Fibroblast of skin of right biceps (primary cell): ENCODE data around the gene NSUN7.

Source experiments
- DNase-seq: peaks from one replicate; pipeline ENCODE4 v3.0.0-alpha.2; 2013

NSUN7 gene

DNA sequence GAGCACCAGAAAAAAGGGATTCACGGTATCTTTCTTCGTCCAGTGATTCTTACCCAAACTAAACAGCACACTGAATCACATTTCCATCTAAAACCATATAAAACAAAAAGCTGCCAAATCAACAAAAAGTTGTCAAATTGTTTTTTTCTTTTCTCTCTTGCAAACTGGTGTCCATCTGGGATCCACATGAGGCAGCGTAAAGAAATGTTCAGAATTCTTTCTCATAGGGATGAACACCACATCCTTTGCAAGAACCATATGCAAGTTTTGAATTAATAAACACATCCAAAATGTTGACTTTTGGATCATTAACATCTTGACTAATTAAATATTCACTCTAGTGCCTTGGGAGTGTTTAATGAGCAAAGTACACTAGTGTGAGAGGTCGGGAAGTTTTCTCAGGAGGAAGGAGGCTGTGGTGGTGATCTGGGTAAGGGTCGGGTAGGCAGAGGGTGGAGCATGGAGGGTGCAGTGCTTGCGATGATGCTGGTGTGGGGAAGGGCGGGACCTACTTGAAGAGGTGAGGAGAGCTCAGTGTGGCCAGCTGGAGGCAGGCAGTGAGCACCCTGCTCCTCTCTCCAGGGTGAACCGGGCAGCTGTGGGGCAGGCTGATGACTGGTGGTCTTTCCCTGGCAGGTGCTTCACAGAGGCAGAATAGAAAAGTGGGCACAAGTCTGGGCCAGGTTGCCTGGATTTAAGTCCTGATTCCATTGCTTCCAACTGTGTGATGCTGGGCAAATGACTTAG, 72.8 kb downstream of the NSUN7 start:
- DNase-seq, result no peak

DNA sequence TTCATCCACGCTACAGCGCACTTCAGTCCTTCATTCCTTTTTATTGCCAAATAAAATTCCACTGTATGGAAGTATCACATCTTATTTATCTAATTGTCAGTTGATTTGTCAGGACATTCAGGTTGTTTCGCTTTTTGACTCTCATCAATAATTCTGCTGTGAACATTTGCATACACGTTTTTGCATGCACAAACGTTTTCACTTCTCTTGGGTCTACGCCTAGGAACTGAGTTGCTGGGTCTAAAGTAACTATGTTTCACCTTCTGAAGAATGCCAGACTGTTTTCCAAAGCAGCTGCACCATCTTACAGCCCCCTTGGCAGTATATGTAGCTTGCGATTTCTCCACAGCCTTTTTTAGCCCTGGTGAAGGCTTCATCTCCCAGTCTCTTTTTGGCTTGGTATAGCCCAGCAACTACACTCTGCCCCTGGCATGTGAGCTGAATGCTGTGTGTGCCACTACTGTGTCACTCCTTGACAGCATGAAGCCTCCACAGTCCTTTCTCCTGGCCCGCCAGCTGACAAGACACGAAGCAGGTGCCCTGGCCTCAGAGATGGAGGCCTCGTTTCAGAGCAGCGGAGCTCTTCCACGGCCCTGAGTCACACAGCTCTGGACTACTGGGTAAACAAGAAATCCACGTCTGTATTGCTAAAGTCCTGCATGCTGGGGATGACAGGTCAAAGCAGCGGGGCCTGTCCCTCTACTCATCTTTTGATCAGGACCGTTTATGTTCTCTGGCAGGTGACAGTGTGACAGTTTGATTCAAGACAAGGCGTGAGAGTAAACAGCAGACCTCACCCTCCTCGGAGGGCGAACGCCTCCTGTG, 75.5 kb downstream of the NSUN7 start:
- DNase-seq, result no peak

DNA sequence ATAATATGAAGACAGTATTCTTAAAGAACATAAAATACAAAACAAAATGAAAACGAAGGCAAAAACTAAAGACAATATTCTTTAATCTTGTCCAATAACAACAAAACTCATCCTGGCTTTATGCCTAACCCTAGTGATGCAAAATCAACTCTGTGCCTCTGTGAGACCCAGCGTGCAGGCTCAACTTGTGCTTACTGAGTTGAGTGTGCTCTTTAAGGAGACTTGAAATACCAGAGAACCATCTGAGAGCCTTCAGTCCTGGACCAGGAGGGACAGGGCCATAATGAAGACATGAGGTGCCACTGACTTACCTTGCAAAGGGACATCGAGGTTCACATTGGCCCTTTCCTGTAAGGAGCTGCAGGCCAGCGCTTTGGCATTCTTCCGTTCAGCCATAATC, 77.1 kb downstream of the NSUN7 start:
- DNase-seq, result no peak

GRCh38 chr4:40827758-40828157, 78.0 kb downstream of the NSUN7 start:
- peak; percentile 8 for DNase-seq

DNA sequence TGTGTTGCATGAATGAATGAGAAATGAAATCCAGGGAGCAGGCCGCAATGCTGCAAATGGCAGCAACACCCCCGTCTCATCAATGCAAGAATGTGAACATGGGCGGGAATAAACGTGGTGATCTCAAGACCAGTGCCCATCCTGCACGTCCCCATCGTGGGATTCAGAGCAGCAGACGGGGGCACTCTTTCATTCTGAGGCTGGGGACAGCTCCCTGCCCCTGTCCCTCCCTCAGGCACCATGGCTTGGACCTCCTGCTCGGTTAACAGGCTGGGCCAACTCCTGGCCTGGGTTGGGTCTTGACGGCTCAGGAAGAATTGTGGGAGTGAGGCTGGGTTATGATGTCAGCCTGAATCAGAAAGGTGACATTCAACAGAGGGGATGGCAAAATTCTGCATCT, 78.9 kb downstream of the NSUN7 start:
- DNase-seq, result no peak

DNA sequence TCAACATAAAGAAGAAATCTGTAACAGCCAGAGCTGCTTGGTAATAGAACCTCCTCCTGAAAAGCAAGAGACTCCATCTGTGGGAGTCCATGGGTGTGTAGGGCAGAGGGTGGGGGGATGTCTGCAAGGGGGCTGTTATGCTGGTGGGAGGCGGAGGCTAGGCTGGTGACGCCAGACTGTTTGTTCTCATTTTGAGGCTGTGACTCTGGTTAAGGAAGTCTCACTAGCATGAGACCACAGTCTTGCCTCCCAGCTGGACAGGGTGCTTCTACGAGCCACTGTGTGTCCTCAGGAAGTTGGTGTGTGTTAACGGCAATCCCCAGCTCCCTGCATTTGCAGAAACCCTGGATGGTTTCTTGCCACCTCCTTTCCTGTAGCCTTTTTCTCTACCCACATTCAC, 79.8 kb downstream of the NSUN7 start:
- DNase-seq, result no peak

DNA sequence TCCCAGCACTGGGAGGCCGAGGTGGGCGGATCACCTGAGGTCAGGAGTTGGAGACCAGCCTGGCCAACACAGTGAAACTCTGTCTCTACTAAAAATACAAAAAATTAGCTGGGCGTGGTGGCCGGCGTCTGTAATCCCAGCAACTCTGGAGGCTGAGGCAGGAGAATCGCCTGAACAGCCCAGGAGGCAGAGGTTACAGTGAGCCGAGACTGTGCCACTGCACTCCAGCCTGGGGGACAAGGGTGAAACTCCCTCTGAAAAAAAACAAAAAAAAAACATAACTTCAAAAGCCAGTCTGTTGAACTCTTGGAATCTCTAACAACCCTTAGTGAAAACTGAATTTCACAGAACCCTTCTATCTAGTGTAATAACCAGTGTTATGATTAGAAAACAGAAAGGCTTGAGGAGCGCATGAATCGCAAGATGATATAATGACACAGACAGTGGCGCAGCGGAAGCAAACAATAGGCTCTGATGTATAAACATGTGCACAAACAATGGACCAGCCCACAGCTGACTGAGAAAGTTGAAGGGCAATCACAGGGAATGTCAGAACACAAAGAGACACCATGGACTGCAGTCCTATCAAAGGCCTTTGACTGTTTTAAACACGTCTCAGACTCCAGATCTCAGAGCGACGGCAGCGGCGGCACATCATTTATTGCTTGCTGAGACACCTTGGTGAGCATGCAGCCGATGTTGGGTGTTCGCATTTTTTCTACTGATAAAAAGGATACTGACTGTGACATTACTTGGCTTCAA, 81.6 kb downstream of the NSUN7 start:
- DNase-seq, result no peak

- no peak for DNase-seq
Measured at GRCh38 chr4:40832175-40832574, 82.4 kb downstream of the NSUN7 start.

- no peak for DNase-seq
Measured at GRCh38 chr4:40833212-40833611, 83.5 kb downstream of the NSUN7 start.

- no peak for DNase-seq
Measured at GRCh38 chr4:40837094-40837870, 87.5 kb downstream of the NSUN7 start.

DNA sequence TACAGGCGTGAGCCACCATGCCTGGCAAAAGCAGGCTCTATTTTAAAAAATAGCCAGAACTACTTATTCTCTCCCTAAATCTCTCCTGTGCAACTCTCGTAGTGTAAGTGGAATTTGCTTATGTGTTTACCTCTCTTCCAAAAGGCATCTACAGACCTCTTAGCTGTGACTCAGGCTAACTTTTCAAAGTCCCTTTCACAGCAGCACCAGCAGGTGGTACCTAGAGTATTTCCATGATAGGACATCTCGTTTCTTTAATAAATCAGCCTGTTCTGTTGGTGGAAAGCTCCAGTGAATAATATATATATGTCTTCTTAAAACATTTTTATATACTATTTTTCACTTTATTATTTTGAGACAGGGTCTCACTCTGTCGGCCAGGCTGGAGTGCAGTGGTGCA, 89.0 kb downstream of the NSUN7 start:
- no peak for DNase-seq

DNA sequence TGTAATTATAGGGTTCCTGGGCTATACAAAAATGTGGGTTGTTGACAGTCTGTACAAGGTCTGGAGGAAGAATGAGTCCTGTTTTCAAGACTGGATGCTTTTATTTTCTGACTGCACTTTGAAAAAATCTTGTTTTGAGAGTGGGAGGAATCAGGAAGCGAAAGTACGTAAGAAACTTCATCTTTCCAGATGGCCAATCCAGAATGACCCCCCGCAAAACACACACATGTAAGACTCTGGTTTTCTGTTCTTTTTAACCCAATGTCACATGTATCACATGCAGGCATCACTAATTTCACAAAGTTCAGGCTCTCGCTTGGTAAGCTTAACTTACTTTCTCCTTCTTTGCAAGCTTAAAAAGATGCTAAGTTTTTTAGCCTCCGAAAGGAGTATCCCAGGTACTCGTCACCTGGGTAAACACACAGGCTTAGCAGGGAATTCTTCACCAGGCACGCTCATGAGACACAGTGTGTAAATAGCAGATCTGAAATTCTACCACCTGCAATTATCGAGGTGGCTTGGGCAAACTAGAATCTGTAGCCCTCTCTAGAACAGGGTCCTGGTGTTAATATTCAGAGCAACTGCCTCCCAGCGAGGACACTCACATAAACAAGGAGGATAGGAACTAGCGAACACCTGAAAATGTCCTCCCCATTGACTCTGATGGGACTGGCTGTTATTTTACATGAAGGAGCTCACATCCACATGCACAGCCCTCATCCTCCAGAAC, 90.7 kb downstream of the NSUN7 start:
- no peak for DNase-seq

DNA sequence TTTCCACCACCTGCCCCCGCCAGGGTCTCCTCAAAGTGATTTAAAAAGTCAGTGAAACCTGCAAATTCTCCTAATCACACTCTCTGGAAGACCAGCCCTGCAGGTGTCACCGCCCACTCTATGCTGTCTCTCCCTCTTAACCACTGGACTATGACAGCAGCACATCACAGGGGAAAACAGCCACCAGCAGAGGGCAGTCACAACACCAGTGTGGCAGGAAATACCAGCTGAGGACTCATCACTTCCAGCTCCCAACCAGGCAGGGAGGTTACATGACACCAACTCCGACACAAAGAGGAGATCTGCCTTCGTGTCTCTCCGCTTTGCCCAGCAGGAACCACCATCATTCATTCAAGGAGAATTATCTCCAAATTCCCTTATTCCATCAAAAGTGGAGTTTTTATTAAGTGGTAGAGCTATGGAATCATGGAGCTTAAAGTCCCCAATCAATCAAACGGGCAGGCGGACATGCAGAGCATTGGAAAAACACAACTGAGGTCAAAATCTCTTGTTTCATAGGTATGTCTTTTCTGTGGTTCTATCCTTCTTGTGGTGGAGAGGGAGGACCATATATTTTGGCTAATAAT, 91.3 kb downstream of the NSUN7 start:
- DNase-seq, result peak; percentile 89

GRCh38 chr4:40842318-40842717, 92.6 kb downstream of the NSUN7 start:
- DNase-seq, result no peak

DNA sequence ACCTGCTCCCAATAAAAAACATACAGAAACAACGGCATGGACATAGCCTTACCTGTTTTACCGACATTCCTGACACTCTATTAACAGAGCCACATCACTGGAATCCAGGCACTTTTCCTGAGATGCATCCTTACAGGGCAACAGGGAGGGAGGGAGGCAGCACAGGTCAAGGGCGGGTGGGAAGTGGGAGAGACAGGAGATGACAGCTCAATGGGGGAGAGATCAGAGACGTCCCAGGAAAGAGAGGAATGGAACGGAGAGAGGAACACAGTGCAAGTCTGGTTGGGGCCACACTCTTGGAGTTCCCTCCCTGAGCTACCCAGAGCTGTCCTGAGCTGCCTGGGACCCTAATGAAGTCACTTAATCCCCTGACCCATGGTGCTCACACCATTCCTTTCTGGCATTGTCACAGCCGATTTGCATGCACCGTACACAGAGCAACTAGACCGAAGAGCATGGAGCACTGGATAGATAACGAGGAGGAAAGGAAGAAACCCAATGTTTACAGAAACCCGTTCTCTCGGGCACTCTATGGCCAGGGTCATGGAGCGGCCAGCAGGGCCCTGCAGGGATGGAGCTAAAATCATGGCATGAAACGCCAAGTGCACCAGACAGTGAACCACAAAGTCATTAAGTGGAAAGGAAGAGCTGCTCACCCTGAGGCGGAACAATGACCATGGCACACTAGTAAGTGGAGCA, 93.1 kb downstream of the NSUN7 start:
- no peak for DNase-seq

- no peak for DNase-seq
Measured at GRCh38 chr4:40843696-40844095, 93.9 kb downstream of the NSUN7 start.

DNA sequence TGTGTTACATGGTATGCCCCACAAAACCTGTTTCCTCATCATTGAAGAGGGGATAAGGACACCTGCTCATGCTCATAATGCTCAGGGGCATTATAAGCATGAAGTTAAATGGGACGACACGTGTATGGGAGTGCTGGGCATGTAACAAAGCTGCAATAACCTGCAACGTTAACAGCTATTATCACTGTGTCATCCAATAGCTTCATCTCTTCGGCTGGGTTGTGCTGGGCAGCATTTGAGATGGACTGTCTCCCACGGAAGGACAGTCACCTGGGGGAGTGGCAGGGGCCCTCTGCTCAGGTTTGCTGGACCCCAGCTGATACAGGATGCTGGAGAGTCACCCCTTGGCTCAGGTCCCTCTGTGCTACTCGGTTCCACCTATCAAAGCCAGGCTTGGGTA, 94.5 kb downstream of the NSUN7 start:
- DNase-seq, result no peak

DNA sequence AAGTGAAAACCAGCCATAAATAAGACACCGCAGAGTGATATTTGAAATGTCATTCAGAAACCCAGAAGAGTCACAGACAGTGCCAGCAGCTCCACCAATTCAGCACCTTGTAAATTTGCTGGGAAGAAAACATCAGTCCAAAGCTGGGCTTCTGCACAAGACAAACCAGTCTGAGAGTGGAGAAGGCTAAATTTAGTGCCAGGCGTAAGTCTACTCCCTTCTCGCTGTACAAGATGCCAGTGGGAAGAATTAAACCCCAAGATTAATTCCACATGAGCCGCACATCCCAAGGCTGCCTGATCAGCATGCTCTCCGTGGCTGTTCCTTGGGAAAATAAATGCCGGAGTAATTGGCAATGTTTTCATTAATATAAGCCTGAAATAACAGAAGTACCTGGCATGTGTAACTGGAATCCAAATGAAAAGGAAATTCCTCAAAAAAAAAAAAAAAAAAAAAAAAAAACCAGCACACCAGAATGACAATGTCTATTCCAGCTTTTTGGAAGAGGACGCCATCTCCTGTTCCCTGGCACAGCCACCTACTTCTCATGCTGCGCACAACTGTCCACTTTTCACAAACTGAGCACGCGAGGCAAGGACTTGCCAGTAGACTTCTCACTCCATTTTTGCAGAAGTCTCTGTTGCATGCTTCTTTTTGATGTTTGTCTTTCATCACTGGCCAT, 95.5 kb downstream of the NSUN7 start:
- peak; percentile 19 for DNase-seq

- no peak for DNase-seq
Measured at GRCh38 chr4:40846532-40846931, 96.8 kb downstream of the NSUN7 start.

DNA sequence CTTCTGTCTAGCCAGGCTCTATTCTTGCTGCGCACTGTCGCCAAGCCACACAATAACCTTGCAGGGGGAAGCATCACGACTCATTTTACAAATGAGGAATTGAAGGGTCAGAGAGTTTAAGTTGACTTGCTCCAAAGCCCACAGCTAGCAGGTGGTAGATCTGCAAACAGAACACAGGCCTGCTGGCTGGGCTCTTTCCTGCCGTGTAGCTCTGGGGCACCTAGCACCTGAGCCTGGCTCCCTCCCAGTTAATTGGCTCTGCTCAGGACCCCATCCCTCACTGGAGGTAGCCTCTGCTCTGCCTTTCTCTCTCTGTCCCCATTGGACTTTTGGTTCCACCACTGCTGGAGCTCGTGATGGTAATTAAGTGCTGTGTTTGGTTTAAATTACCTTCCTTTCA, 98.5 kb downstream of the NSUN7 start:
- no peak for DNase-seq

GRCh38 chr4:40848940-40849339, 99.2 kb downstream of the NSUN7 start:
- peak; percentile 40 for DNase-seq
